A673 (cell line): ENCODE measurements around the gene PAPPA. TPM values are rescaled to one million over a fixed set of nuclear protein-coding genes. Genes with fewer than 3 reads are reported as not detected.

Source experiments
- BruUV-seq: library from RNA; stranded (reverse); fragments of 400-500 nt; replicated peaks from 2 replicates; lab custom pipeline; 2021; lab: Mats Ljungman, UMichigan
- CTCF ChIA-PET: fragments of 300-600 bp; sonication (Branson Sonifier 250); formaldehyde crosslinking; loops from one replicate; lab custom pipeline; 2022; ENCODE audit warnings: antibody characterized with exemption; lab: Charles Lee
- POLR2A ChIA-PET: fragments of 300-600 bp; sonication (Branson Sonifier 250); formaldehyde crosslinking; loops from one replicate; lab custom pipeline; 2022; ENCODE audit warnings: antibody characterized with exemption; ENCODE audit not compliant: low non-redundant PET; lab: Charles Lee
- DNase-seq: peaks from one replicate; pipeline ENCODE4 v3.0.0-alpha.2; 2015; ENCODE audit warnings: low spot score
- H3K27ac ChIP-seq: fragments of 200-600 bp; sonication (generic); 2 replicates; pipeline ENCODE4 v1.5.1; 2016; ENCODE audit warnings: mixed run types, low read depth, mild to moderate bottlenecking, mixed read lengths, antibody characterized with exemption, low read length; ENCODE audit not compliant: poor library complexity, severe bottlenecking
- H3K27me3 ChIP-seq: fragments of 200-600 bp; sonication (generic); replicated peaks from 2 replicates; pipeline ENCODE4 v1.6.1; 2017; ENCODE audit warnings: mixed run types, low read depth, mild to moderate bottlenecking, mixed read lengths, antibody characterized with exemption, low read length; ENCODE audit not compliant: insufficient read depth, poor library complexity
- H3K36me3 ChIP-seq: fragments of 200-600 bp; sonication (generic); 2 replicates; pipeline ENCODE4 v1.6.1; 2016; ENCODE audit warnings: mixed run types, mild to moderate bottlenecking, mixed read lengths, antibody characterized with exemption, low read length; ENCODE audit not compliant: insufficient read depth, poor library complexity, severe bottlenecking
- H3K4me1 ChIP-seq: fragments of 200-600 bp; sonication (generic); 2 replicates; pipeline ENCODE4 v1.6.1; 2017; ENCODE audit warnings: mixed run types, mild to moderate bottlenecking, mixed read lengths, antibody characterized with exemption, low read length; ENCODE audit not compliant: insufficient read depth, poor library complexity, severe bottlenecking
- H3K4me3 ChIP-seq: fragments of 200-600 bp; sonication (generic); 2 replicates; pipeline ENCODE4 v1.5.1; 2016; ENCODE audit warnings: low read depth, mixed run types, mild to moderate bottlenecking, mixed read lengths, low read length; ENCODE audit not compliant: poor library complexity, severe bottlenecking
- H3K9me3 ChIP-seq: fragments of 200-600 bp; sonication (generic); 2 replicates; pipeline ENCODE4 v1.6.1; 2016; ENCODE audit warnings: mixed run types, low read depth, mild to moderate bottlenecking, mixed read lengths, antibody characterized with exemption, low read length; ENCODE audit not compliant: poor library complexity, severe bottlenecking
- EZH2 ChIP-seq: fragments of 200-600 bp; sonication (generic); IDR thresholded peaks from 2 replicates; pipeline ENCODE4 v1.6.1; 2017; ENCODE audit warnings: borderline replicate concordance, low read depth, mild to moderate bottlenecking, mixed read lengths, antibody characterized with exemption, low read length; ENCODE audit not compliant: poor library complexity, severe bottlenecking
- intact Hi-C: fragments of 100-400 bp; cut with micrococcal nuclease; formaldehyde crosslinking; loops from one replicate; pipeline ENCODE4 v1.10.0; 2022; ENCODE audit not compliant: unreplicated experiment
- total RNA-seq: library from RNA; stranded (reverse); gene quantifications from 2 replicates; pipeline ENCODE4 v1.2.3, GENCODE V29; 2021
- TF ChIP-seq, protein P1 (sequence below): fragments of 300-800, 200-600 bp; sonication (generic); conservative IDR thresholded peaks from 2 replicates; pipeline ENCODE4 v1.5.1; 2017; ENCODE audit warnings: low read depth, mild to moderate bottlenecking, antibody characterized with exemption, low read length, moderate library complexity, mixed read lengths

PAPPA gene
- total RNA-seq, 1 experiment from 2014 or later: 47.4 TPM

DNA sequence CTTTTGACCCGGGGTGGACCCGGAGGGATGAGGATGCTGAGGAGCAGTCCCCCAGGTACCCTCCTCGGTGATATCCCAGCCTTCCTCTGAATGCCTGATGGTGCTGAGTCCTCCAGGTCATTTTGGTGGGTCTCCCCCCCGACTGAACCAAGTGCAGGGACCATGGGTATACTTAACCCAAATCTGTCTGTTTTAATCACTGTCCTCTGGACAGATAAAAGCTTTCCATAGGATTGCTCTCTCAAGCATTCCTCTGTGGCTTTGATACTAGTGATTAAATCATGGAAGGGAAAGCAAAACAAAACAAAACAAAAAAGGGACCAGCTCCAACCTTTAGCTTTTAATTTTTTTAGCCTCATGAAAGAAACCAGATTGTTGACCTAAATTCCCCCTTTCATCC is 26.0 kb downstream of the PAPPA start:
- ChIA-PET POLR2A (no interaction called here), CTCF (no interaction called here)
- Histone ChIP-seq H3K36me3 (no peaks in the 10 kb centered on the region), H3K27ac (no peak overlapping the region), H3K4me3 (no peak overlapping the region), H3K9me3 (no peaks in the 10 kb centered on the region), H3K27me3 (no peaks in the 10 kb centered on the region), H3K4me1 (peaks cover 8% of the 10 kb centered on the region)
- no peak for DNase-seq
- TF ChIP-seq, protein P1, sequence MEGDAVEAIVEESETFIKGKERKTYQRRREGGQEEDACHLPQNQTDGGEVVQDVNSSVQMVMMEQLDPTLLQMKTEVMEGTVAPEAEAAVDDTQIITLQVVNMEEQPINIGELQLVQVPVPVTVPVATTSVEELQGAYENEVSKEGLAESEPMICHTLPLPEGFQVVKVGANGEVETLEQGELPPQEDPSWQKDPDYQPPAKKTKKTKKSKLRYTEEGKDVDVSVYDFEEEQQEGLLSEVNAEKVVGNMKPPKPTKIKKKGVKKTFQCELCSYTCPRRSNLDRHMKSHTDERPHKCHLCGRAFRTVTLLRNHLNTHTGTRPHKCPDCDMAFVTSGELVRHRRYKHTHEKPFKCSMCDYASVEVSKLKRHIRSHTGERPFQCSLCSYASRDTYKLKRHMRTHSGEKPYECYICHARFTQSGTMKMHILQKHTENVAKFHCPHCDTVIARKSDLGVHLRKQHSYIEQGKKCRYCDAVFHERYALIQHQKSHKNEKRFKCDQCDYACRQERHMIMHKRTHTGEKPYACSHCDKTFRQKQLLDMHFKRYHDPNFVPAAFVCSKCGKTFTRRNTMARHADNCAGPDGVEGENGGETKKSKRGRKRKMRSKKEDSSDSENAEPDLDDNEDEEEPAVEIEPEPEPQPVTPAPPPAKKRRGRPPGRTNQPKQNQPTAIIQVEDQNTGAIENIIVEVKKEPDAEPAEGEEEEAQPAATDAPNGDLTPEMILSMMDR: no peak
- TF ChIP-seq EZH2: no peak
- intact Hi-C loops: no loop called here
- BruUV-seq: no TSS peak

DNA sequence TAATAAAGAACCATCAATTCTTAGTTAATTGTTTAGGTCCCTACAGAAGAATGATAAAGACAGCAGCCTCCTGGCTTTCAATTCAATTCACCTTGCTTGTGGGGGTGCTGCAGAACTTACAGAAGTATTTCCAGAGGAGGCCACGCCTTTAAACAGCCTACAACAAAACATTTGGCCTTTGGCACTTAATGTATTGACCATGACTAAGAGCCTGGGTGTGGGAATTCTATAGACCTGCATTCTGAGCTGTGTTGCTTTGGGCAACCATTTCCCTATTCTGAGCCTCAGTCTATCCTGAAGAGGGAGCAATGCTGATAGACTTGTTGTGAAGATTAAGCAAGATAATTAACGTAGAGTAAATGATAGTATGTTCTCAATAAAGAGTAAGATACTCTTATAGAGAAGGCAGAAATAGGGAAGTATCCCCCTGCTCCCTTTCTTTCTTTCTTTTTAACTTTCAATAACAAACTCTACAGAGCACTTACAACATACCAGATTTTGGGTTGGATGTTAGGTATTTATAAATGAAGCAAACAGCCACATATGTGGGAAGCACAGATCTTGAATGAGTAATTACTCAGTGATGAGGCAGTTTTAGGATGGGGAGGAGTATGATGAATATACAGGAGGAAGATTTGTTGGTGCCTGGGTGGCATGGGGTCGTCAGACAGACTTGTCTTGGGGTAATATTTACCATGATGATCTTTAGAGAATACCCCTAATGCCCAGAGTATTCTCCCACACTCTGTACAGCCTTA is 28.4 kb downstream of the PAPPA start:
- ChIA-PET POLR2A (no interaction called here), CTCF (no interaction called here)
- BruUV-seq: no TSS peak
- Histone ChIP-seq H3K4me3 (no peak overlapping the region), H3K36me3 (peaks cover 6% of the 10 kb centered on the region), H3K9me3 (no peaks in the 10 kb centered on the region), H3K27me3 (no peaks in the 10 kb centered on the region), H3K4me1 (peaks cover 8% of the 10 kb centered on the region), H3K27ac (no peak overlapping the region)
- TF ChIP-seq, protein P1: no peak
- no peak for TF ChIP-seq EZH2
- DNase-seq: no peak
- intact Hi-C loops: no loop called here

DNA sequence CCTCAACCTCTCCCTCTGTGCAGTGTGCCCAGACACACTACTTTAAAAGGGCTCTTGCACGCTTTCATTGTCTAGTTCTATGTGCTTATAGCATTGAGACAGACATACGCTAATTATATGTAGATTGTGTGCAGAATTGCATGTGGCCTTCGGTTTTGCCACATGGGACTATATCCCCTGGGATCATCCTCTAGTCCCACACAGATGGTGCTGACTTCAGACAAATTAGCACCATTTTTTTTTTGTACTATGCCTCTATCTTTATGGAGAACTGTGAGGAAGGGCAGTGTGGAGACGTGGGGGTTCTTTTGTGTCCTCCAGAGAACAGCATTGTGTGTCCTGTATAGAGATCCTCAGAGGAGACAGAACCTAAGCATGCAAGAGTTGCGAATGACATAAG is 29.3 kb downstream of the PAPPA start:
- CTCF ChIA-PET: no interaction called here
- intact Hi-C loops: no loop called here
- TF ChIP-seq, protein P1: no peak
- TF ChIP-seq EZH2: no peak

More for the DNA sequence above, 29.3 kb downstream of the PAPPA start:
- BruUV-seq: no TSS peak
- POLR2A ChIA-PET: no interaction called here
- peaks cover 14% of the 10 kb centered on the region for H3K36me3 ChIP-seq
- H3K27me3 ChIP-seq: no peaks in the 10 kb centered on the region
- DNase-seq: no peak
- no peak overlapping the region for H3K4me3 ChIP-seq
- H3K9me3 ChIP-seq: no peaks in the 10 kb centered on the region
- H3K4me1 ChIP-seq: peaks cover 5% of the 10 kb centered on the region
- H3K27ac ChIP-seq: no peak overlapping the region
